NOMO-1 (cell line): ENCODE results near the gene FHOD3.
"Not testable (repeated sequence)": the region's sequence is repeated elsewhere in the genome, so short reads cannot be mapped to it uniquely, and the experiment has no call there.

Source experiments
- DNase-seq, 2 experiments: peaks; one replicate each; lab custom pipeline; 2025; ENCODE audit not compliant: unreplicated experiment in 2 of 2; lab: John Stamatoyannopoulos, UW

The FHOD3 gene

GRCh38 chr18:36809590-36810381, 512.3 kb downstream of the FHOD3 start:
- peak; percentile 11 to 61 for DNase-seq

- no peak for DNase-seq
Observed at GRCh38 chr18:36811430-36811829, 513.9 kb downstream of the FHOD3 start.

- no peak for DNase-seq
Observed at GRCh38 chr18:36811955-36812354, 514.4 kb downstream of the FHOD3 start.

GRCh38 chr18:36812678-36813077, 515.2 kb downstream of the FHOD3 start:
- no peak for DNase-seq

GRCh38 chr18:36813101-36813775, 515.7 kb downstream of the FHOD3 start:
- DNase-seq, result no peak

- no peak for DNase-seq
Observed at GRCh38 chr18:36813824-36814223, 516.3 kb downstream of the FHOD3 start.

GRCh38 chr18:36814994-36815393, 517.5 kb downstream of the FHOD3 start:
- no peak for DNase-seq

- not testable (repeated sequence) for DNase-seq
Observed at GRCh38 chr18:36816096-36816495, 518.6 kb downstream of the FHOD3 start.

GRCh38 chr18:36817039-36817438, 519.5 kb downstream of the FHOD3 start:
- DNase-seq, result no peak

GRCh38 chr18:36818652-36819051, 521.1 kb downstream of the FHOD3 start:
- DNase-seq, result no peak

GRCh38 chr18:36819621-36820020, 522.1 kb downstream of the FHOD3 start:
- no peak for DNase-seq

- no peak for DNase-seq
Observed at GRCh38 chr18:36821681-36822080, 524.2 kb downstream of the FHOD3 start.

- DNase-seq, result no peak
Observed at GRCh38 chr18:36825526-36825925, 528.0 kb downstream of the FHOD3 start.

GRCh38 chr18:36826556-36826955, 529.0 kb downstream of the FHOD3 start:
- DNase-seq, result no peak

- DNase-seq, result peak; percentile 19 to 20
Observed at GRCh38 chr18:36828157-36828629, 530.7 kb downstream of the FHOD3 start.

GRCh38 chr18:36828630-36829361, 531.3 kb downstream of the FHOD3 start, which contains the start of the genes KIAA1328 and TPGS2:
Gene KIAA1328, plus strand, starts transcription at chr18:36829127. Its CDS starts 12 bp downstream, at chr18:36829139.
Gene TPGS2, minus strand, starts transcription at chr18:36829002. Its CDS starts 235 bp downstream, at chr18:36828767.
- DNase-seq, result peak; percentile 88 to 95
